Measurements from ENCODE around the gene CCNJL.

DNA sequence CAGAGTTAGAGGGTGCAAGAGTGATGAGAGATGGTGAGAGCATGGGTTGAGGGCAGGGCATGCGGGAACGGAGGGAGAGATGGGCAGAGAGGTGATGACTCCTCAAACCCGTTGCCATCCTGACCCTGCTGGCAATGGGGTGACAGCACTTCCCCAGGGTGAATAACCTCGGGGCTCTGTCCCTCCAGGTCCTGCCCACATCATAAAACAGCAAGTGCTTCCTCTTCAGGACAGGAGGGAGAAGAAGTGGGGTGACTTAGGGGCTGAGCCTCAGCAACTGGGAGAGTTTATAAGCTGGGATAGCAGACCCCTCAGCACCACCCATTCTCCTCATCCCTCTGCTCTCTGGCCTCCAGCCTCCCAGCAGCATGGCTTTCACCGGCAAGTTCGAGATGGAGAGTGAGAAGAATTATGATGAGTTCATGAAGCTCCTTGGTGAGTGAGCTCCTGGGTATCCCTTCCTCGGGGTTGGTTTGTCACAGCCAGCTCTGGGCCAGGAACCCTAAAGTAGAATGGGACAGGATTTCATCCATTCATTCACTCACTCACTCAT, 83.1 kb downstream of the CCNJL start, which contains the start of gene FABP6:
- TF ChIP-seq MYC (IDR thresholded peaks at IDR 0.05; ENCODE audit: low read depth, low read length) (no peak), POLR2A (IDR thresholded peaks at IDR 0.05; ENCODE audit: extremely low read depth, insufficient read length) (no peak)
- TF ChIP-seq, protein P1, sequence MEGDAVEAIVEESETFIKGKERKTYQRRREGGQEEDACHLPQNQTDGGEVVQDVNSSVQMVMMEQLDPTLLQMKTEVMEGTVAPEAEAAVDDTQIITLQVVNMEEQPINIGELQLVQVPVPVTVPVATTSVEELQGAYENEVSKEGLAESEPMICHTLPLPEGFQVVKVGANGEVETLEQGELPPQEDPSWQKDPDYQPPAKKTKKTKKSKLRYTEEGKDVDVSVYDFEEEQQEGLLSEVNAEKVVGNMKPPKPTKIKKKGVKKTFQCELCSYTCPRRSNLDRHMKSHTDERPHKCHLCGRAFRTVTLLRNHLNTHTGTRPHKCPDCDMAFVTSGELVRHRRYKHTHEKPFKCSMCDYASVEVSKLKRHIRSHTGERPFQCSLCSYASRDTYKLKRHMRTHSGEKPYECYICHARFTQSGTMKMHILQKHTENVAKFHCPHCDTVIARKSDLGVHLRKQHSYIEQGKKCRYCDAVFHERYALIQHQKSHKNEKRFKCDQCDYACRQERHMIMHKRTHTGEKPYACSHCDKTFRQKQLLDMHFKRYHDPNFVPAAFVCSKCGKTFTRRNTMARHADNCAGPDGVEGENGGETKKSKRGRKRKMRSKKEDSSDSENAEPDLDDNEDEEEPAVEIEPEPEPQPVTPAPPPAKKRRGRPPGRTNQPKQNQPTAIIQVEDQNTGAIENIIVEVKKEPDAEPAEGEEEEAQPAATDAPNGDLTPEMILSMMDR (IDR thresholded peaks at IDR 0.05; ENCODE audit: low read depth, low read length): no peak
- TF ChIP-seq, protein P2, sequence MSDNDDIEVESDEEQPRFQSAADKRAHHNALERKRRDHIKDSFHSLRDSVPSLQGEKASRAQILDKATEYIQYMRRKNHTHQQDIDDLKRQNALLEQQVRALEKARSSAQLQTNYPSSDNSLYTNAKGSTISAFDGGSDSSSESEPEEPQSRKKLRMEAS (IDR thresholded peaks at IDR 0.05; ENCODE audit: low read depth, low read length): no peak

Data from NB4 (cell line).